Activated CD4-positive, alpha-beta memory T cell treated with anti-CD3 and anti-CD28 coated beads for 36 hours (primary cell): ENCODE results near the gene CARHSP1. TPM values are rescaled to one million over a fixed set of nuclear protein-coding genes. Genes with fewer than 3 reads are reported as not detected.
A peak's percentile ranks its signal among the peaks of the same experiment; 100 is the strongest.

Experiments used
- CTCF ChIA-PET: fragments of 350-600 bp; sonication (Branson Sonifier 250); formaldehyde crosslinking; loops from one replicate; lab custom pipeline; 2021; ENCODE audit warnings: antibody characterized with exemption, inconsistent platforms; lab: Charles Lee
- POLR2A ChIA-PET: fragments of 350-600 bp; sonication (Branson Sonifier 250); formaldehyde crosslinking; loops from one replicate; lab custom pipeline; 2021; ENCODE audit warnings: antibody characterized with exemption; lab: Charles Lee
- DNase-seq: peaks from one replicate; pipeline ENCODE4 v3.0.0-alpha.2; 2020
- H3K27ac Mint-ChIP-seq: one replicate; pipeline ENCODE4 v1.8.0; 2021; ENCODE audit warnings: mixed read lengths
- H3K27me3 Mint-ChIP-seq: one replicate; pipeline ENCODE4 v1.8.0; 2021; ENCODE audit warnings: mixed read lengths
- H3K36me3 Mint-ChIP-seq: one replicate; pipeline ENCODE4 v1.8.0; 2021; ENCODE audit warnings: mixed read lengths
- H3K4me1 Mint-ChIP-seq: one replicate; pipeline ENCODE4 v1.8.0; 2021; ENCODE audit warnings: low read depth, mixed read lengths
- H3K4me3 Mint-ChIP-seq: one replicate; pipeline ENCODE4 v1.8.0; 2021; ENCODE audit warnings: mild to moderate bottlenecking, mixed read lengths
- H3K9me3 Mint-ChIP-seq: one replicate; pipeline ENCODE4 v1.8.0; 2021; ENCODE audit warnings: mixed read lengths
- intact Hi-C: fragments of 100-400 bp; cut with micrococcal nuclease; formaldehyde crosslinking; loops from one replicate; pipeline ENCODE4 v1.15.1; 2023
- total RNA-seq, 2 experiments: library from RNA; stranded (reverse); gene quantifications; one replicate each; pipeline ENCODE4 v1.2.3, GENCODE V29; 2021

The CARHSP1 gene
- total RNA-seq, 2 experiments from 2014 or later = 64.9 to 73.1 TPM

DNA sequence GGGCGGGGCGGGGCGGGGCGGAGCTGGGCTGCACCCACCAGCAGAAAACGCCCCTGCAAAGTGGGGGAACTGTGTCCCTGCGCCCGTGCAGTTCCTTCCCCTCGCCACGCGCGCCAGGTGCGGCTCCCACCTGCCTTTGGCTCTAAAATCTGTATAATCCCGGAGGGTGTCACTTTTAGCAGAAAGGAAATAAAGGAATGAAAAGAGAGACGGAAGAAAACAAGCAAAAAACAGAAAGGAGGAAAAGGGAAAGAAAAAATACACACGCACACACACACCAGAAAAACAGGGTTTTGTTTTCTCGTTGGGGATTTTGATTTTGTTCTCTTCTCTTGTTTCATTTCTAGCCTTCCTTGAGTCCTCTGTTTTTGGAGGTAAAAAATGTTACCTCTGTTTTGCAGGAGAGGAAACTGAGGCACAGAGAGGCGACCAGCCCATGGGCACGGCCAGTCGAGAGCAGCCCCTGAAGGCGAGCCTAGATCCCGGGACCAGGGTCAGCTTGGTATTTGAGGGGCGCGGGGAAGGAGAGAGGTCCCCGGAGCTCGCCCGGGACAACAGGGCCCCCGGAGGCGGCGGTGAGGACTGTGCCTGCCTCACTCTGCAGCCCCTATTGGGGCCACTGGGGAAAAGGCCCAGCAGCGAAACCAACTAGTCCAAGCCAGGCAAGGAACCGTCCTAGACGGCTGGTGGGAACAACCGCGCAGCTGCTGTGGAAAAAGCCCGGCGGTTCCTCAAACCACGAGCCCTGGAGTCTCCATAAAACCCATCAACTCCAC, 594 bp upstream of the CARHSP1 start:
- POLR2A ChIA-PET = interaction anchor here (0.6 to 2.3 kb wide), 14 partner anchors 10 to 247 kb away, joined by 3 to 15 read pairs (median 6); partner anchors contain the start of genes ABAT, HAPSTR1, PMM2 and TMEM186
- peak overlapping the region; percentile 64 for H3K27ac Mint-ChIP-seq
- no peaks in the 10 kb centered on the region for H3K27me3 Mint-ChIP-seq

DNA sequence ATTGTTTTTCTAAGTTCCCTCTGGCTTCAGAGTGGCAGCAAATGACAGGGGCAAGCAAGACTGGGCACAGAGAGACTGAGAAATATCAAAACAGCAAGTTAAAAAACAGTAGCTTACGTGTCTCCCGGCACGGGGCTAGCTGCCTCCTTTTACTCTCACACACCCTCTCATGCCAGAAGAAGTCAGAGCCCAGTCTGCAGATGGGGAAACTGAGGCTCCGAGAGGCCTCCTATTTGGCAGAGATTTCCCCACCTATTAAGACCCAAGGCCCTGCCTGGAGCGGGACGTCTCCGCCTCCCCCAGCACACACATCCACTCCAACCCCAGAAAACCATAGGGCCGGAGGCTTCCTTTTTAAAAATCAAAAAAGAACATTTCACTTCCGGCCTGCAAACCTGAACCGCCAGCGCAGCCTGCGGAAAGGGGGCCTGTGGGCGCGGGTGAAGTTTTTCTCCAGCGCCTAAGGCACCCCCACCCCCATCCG, 832 bp downstream of the CARHSP1 start:
- Mint-ChIP-seq H3K27ac (peak overlapping the region; percentile 78), H3K36me3 (peaks cover 6% of the 10 kb centered on the region), H3K4me1 (peaks cover 44% of the 10 kb centered on the region), H3K4me3 (peak overlapping the region; percentile 91), H3K27me3 (no peaks in the 10 kb centered on the region), H3K9me3 (no peaks in the 10 kb centered on the region)
- ChIA-PET POLR2A (interaction anchor here (0.6 to 2.3 kb wide), 10 partner anchors 9 to 207 kb away, joined by 3 to 15 read pairs (median 6); partner anchors contain the start of genes ABAT and USP7), CTCF (interaction anchor here (0.8 to 4.7 kb wide), 5 partner anchors 12 to 230 kb away, joined by 3 to 65 read pairs (median 6); partner anchors contain the start of gene LITAFD)
- no peak for DNase-seq
- intact Hi-C loops = loop anchor here (2.0 to 5.0 kb wide), 6 partner anchors 51 to 223 kb away; partner anchors contain the start of genes ABAT and HAPSTR1

More for the DNA sequence above, 594 bp upstream of the CARHSP1 start:
- H3K36me3 Mint-ChIP-seq = peaks cover 6% of the 10 kb centered on the region
- H3K4me3 Mint-ChIP-seq = peak overlapping the region; percentile 77
- peaks cover 36% of the 10 kb centered on the region for H3K4me1 Mint-ChIP-seq
- no peaks in the 10 kb centered on the region for H3K9me3 Mint-ChIP-seq
- intact Hi-C loops = loop anchor here (1.0 to 5.0 kb wide), 8 partner anchors 22 to 221 kb away; partner anchors contain the start of genes ABAT, HAPSTR1, PMM2 and TMEM186
- no peak for DNase-seq
- CTCF ChIA-PET = interaction anchor here (0.7 to 4.7 kb wide), 8 partner anchors 13 to 229 kb away, joined by 3 to 65 read pairs (median 4); partner anchors contain the start of gene LITAFD

DNA sequence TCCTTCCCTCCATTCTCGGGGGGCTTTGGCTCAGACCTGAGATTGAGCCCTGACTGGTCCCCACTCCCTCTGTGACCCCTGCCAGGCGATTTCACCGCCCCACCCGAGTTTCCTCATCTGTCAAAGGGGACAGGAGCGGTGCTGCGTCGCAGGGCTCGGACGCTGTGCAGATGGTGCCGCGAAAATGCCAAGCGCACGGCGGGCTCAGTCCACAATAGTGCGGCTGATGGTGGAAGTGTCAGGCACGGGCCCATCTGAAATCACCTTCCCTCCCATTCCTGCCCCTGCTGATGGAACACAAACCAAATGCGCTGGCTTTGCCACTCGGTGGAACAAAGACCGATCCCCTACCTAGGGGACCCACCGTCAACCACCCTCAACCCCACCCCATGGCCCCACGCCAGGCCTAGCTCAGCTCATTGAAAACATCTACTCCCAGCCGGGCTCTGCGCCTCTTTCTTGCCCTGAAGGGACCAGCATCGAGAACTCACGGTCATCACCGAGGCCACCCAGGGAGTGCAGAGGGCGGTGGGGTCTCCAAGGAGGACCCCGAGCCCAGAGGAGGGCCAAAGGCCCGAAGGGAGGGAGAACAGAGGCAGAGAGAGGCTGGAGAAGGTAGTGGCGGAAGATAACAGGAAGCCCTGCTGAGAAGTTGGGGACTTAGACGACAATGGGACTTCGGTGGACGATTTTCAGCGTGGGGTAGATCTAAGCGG, 1.4 kb downstream of the CARHSP1 start:
- Mint-ChIP-seq H3K36me3 (peaks cover 6% of the 10 kb centered on the region), H3K27ac (peak overlapping the region; percentile 78), H3K9me3 (no peaks in the 10 kb centered on the region), H3K4me1 (peaks cover 44% of the 10 kb centered on the region), H3K4me3 (peak overlapping the region; percentile 91), H3K27me3 (no peaks in the 10 kb centered on the region)
- ChIA-PET CTCF (interaction anchor here (0.8 to 2.4 kb wide), 3 partner anchors 13 to 141 kb away, joined by 6 to 14 read pairs (median 6); no protein-coding TSS in a partner anchor), POLR2A (interaction anchor here (2.0 to 2.3 kb wide), 3 partner anchors 8 to 24 kb away, joined by 9 to 15 read pairs (median 11); no protein-coding TSS in a partner anchor)
- intact Hi-C loops = loop anchor here (5.0 kb wide), 3 partner anchors 50 to 210 kb away; no protein-coding TSS in a partner anchor
- peak; percentile 23 for DNase-seq

DNA sequence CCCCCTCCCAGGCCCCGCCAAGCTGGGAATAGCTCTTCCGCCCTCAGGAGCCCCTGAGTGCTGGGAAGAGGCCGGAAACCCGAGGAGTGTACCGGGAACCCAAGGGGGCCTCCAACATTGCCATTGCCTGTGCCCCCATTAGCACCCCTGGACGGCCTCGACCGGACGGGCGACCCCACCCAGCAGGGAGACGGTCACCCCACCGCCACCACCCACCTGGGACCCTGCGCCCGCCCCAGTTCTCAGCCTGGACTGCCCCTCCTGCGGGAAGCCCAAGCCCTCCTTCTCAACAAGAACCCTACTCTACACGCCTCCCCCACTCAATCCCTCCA, 2.0 kb downstream of the CARHSP1 start:
- DNase-seq = no peak
- Mint-ChIP-seq H3K4me3 (peak overlapping the region; percentile 91), H3K4me1 (peaks cover 44% of the 10 kb centered on the region), H3K36me3 (peaks cover 6% of the 10 kb centered on the region), H3K27me3 (no peaks in the 10 kb centered on the region), H3K27ac (peak overlapping the region; percentile 78), H3K9me3 (no peaks in the 10 kb centered on the region)
- intact Hi-C loops = loop anchor here (5.0 kb wide), 3 partner anchors 50 to 210 kb away; no protein-coding TSS in a partner anchor
- ChIA-PET CTCF (interaction anchor here (2.4 kb wide), 1 partner anchor 70 kb away, joined by 14 read pairs; no protein-coding TSS in a partner anchor), POLR2A (interaction anchor here (2.3 kb wide), 1 partner anchor 14 kb away, joined by 11 read pairs; no protein-coding TSS in a partner anchor)

DNA sequence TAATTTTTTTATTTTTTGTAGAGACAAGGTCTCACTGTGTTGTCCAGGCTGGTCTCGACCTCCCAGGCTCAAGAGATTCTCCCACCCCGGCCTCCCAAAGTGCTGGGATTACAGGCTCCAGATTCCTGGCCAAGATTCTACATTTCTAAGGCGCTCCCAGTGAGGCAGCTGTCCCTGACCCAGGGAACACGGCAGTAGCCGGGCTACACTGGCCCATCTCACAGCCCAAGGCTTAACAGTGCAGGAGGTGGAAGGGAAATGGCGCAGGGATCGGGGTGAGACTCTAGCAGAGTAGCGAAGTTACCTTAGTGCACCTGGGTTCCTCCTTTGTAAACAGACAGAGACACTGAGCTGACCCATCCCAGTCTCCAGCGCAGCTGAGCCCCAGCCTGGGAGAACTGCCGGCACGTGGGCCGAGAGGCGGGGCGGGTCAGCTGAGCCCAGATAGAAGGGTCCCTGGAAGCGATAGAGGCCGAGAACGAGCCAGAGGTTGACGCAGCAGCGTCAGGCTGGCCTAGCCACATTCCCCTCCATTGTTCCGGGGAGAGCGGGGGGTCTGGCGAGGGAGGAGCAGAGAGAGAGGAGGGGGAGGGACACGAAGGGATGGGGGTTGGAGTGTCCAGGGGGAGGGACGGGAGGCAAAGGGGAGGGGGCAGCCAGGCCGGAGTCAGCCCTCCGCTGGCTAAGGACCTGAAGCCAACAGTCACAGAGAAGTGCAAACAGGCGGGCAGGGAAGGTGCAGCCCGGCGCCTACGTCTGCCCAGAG, 2.5 kb downstream of the CARHSP1 start:
- peaks cover 43% of the 10 kb centered on the region for H3K4me1 Mint-ChIP-seq
- intact Hi-C loops = loop anchor here (5.0 kb wide), 3 partner anchors 49 to 211 kb away; no protein-coding TSS in a partner anchor

DNA sequence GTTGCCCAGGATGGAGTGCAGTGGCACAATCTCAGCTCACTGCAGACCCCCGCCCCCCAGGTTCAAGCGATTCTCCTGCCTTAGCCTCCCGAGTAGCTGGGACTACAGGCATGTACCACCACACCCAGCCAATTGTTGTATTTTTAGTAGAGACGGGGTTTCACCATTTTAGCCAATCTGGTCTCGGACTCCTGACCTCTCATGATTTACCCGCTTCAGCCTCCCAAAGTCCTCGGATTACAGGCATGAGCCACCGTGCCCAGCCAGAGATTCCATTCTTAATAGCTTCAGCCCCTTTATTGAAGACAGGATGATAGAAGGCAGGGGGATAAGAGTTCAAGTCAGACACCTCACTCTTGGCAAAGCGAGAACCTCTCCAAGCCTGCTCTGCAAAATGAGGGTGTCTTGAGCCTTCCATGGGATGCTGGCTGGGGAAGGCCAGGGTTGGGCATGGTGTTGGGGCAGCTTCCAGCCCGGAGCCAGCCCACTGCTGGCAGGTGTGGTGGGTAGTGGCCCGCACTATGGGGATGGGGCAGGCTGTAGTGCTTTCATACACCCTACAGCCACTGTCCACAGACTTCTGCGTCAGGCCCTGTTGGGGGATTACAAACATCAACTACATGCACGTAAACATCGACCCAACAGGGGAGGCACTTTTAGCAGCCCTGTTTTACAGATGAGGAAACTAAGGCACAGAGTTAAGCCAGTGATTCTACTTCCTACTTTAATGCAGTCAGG, 3.5 kb downstream of the CARHSP1 start:
- H3K27ac Mint-ChIP-seq = no peak overlapping the region
- no peaks in the 10 kb centered on the region for H3K9me3 Mint-ChIP-seq
- CTCF ChIA-PET = interaction anchor here (0.5 kb wide), 1 partner anchor 14 kb away, joined by 3 read pairs; no protein-coding TSS in a partner anchor
- DNase-seq = no peak
- no peaks in the 10 kb centered on the region for H3K27me3 Mint-ChIP-seq
- H3K4me1 Mint-ChIP-seq = peaks cover 35% of the 10 kb centered on the region
- POLR2A ChIA-PET = no interaction called here
- H3K4me3 Mint-ChIP-seq = peak overlapping the region; percentile 16
- peaks cover 6% of the 10 kb centered on the region for H3K36me3 Mint-ChIP-seq
- intact Hi-C loops = loop anchor here (5.0 kb wide), 3 partner anchors 48 to 212 kb away; no protein-coding TSS in a partner anchor

More for the DNA sequence above, 2.5 kb downstream of the CARHSP1 start:
- H3K27me3 Mint-ChIP-seq = no peaks in the 10 kb centered on the region
- ChIA-PET POLR2A (no interaction called here), CTCF (no interaction called here)
- H3K9me3 Mint-ChIP-seq = no peaks in the 10 kb centered on the region
- DNase-seq = no peak
- peak overlapping the region; percentile 53 for H3K4me3 Mint-ChIP-seq
- H3K36me3 Mint-ChIP-seq = peaks cover 6% of the 10 kb centered on the region
- no peak overlapping the region for H3K27ac Mint-ChIP-seq

DNA sequence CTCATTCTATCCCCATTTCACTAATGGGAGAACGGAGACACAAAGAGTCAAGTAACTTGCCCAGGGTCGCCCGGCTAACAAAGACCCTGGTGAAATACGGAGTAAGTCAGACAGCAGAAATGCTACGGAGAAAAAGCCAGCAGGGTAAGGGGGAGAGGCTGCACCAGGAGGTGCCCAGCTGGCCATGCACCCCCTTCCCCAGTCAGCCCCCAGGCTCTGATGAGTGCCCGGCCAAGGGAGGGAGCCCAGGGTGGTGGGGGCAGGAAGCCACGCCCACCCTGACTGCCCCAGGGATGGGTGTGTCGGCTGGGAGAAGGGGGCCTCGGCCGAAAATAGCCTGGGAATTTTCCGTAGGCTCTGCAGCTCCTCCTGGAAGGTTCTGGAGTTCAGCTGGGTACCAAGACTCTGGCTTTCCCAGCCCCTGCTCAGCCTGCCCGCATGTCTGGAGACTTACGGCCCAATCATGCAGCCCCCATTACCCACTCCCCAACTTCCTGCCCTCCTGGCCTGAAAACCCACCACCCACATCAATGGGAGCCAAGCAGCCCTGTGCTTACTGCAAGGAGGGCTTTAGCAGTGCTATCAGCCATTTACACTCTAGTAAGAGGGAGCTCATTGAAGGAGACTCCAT, 4.2 kb downstream of the CARHSP1 start:
- intact Hi-C loops = loop anchor here (5.0 kb wide), 3 partner anchors 47 to 213 kb away; no protein-coding TSS in a partner anchor
- ChIA-PET POLR2A (no interaction called here), CTCF (interaction anchor here (0.5 kb wide), 1 partner anchor 15 kb away, joined by 3 read pairs; no protein-coding TSS in a partner anchor)
- H3K9me3 Mint-ChIP-seq = no peaks in the 10 kb centered on the region
- peaks cover 32% of the 10 kb centered on the region for H3K4me1 Mint-ChIP-seq
- H3K27ac Mint-ChIP-seq = no peak overlapping the region
- no peaks in the 10 kb centered on the region for H3K27me3 Mint-ChIP-seq
- DNase-seq = no peak
- no peak overlapping the region for H3K4me3 Mint-ChIP-seq
- peaks cover 7% of the 10 kb centered on the region for H3K36me3 Mint-ChIP-seq

DNA sequence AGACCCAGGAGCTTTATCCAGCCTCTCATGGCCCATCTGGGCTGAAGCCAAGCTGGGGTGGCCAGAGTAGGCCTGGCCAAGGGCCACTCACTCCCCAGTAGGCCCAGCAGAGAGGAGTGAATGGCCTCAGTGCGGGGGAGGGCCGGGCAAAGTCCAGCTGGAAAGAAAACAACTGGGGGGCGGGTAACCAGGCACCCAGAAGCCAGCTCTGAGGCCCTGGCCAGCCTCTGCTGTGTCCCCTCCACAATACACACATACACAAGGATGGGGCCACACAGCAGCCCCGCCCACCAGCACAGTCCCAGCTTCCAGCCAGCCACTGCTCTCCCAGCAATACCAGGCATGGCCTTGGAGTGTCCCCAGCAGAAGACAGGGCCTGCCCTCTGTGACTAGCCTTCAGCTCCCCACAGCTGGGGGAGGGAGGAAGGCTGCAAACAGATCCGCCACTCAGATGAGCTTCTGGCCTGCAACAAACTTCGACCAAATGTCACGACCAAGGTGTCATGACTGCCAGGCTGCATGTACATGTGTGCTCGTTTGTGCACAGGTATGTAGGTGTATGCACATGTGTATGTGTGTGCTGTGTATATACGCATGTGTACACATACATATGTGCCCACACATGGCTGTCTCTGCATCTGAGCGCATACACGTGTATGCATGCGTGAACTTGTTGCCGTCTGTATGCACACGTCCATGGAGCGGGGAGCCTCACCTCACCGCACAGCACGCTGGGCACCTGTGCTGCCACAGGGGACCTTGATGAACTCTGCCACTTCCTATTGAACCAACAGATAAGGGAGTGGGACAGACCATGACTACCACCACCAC, 5.0 kb downstream of the CARHSP1 start:
- peaks cover 28% of the 10 kb centered on the region for H3K4me1 Mint-ChIP-seq
- no peak for DNase-seq
- H3K9me3 Mint-ChIP-seq = no peaks in the 10 kb centered on the region
- intact Hi-C loops = no loop called here
- CTCF ChIA-PET = interaction anchor here (0.6 to 1.3 kb wide), 2 partner anchors 11 to 145 kb away, joined by 3 read pairs; no protein-coding TSS in a partner anchor
- peak overlapping the region; percentile 8 for H3K27ac Mint-ChIP-seq
- no peaks in the 10 kb centered on the region for H3K27me3 Mint-ChIP-seq
- H3K36me3 Mint-ChIP-seq = peaks cover 11% of the 10 kb centered on the region
- POLR2A ChIA-PET = no interaction called here
- no peak overlapping the region for H3K4me3 Mint-ChIP-seq

DNA sequence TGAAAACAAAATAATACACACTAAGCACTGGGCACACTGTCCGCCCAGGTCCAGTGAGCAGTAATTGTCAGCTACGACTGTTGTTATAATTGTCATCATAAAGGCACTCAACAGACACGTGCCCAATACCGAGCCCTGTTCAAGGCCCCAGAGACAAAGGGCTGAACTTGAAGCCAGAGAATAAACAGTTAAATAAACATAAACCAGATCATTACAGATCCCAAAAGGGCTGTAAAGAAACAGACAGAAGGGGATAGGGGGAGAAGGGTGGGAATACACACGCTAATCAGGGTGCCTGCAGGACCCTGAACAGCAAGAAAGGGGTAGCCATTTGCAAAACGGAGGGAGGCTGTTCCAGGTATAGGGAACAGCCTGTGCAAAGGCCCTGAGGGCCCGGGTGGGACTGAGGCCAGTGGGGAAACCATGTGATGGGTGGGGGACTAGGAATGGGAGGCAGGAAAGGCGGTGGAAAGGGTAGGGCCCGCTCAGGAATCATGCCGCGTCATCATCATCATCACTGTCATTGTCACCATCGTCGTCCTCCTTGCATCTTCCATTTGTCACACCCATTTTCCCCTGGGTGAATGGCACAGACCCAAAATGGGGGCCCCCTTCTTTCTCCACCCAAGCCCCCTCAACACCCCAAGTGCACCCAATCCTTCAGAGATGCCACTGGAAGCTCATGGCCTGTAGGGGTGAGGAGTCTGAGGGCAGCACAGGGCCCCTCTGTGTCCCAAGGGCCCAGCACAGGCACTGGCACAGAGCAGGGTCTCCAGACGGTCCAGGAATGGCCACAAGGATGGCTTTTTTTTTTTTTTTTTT, 6.3 kb downstream of the CARHSP1 start:
- Mint-ChIP-seq H3K36me3 (peaks cover 16% of the 10 kb centered on the region), H3K27ac (peak overlapping the region; percentile 24), H3K4me1 (peaks cover 31% of the 10 kb centered on the region), H3K27me3 (no peaks in the 10 kb centered on the region), H3K9me3 (no peaks in the 10 kb centered on the region), H3K4me3 (no peak overlapping the region)
- intact Hi-C loops = no loop called here
- DNase-seq = no peak
- POLR2A ChIA-PET = no interaction called here
- CTCF ChIA-PET = interaction anchor here (1.3 kb wide), 1 partner anchor 146 kb away, joined by 3 read pairs; no protein-coding TSS in a partner anchor
